Body of pancreas (tissue), 4 donors: ENCODE data around the gene DOCK9. TPM values are rescaled to one million over a fixed set of nuclear protein-coding genes. Genes with fewer than 3 reads are reported as not detected.

Source experiments
- ATAC-seq: fragments of 150-250 bp; one replicate; pipeline ENCODE4 v1.9.1; 2016
- DNase-seq, 4 donors: peaks; one replicate each; pipeline ENCODE4 v3.0.0-alpha.2; 2019
- H3K27ac ChIP-seq, 4 donors: fragments of 200-600 bp; sonication (generic); 1 replicate in 3 of 4; 2 replicates in 1 of 4; pipeline versions ENCODE4 v1.5.1 to v1.6.1; 2016 to 2019; ENCODE audit warnings: mild to moderate bottlenecking in 1 of 4, mixed read lengths in 1 of 4, moderate library complexity in 1 of 4
- H3K27me3 ChIP-seq, 2 donors: fragments of 200-600 bp; sonication (generic); one replicate each; pipeline ENCODE4 v1.6.0; 2016; ENCODE audit warnings: mild to moderate bottlenecking in 1 of 2
- H3K36me3 ChIP-seq, 2 donors: fragments of 200-600 bp; sonication (generic); replicated peaks in 1 of 2; 2 replicates each; pipeline ENCODE4 v1.5.1; 2016; ENCODE audit warnings: low read depth in 2 of 2; ENCODE audit not compliant: insufficient read depth in 1 of 2
- H3K4me1 ChIP-seq: fragments of 200-600 bp; sonication (generic); one replicate; pipeline ENCODE4 v1.6.0; 2016
- H3K4me3 ChIP-seq, 2 donors: fragments of 200-600 bp; sonication (generic); 1 replicate in 1 of 2; 2 replicates in 1 of 2; pipeline ENCODE4 v1.5.1; 2016 to 2019
- H3K9me3 ChIP-seq, 3 donors: fragments of 200-600 bp; sonication (generic); 1 replicate in 2 of 3; 2 replicates in 1 of 3; pipeline ENCODE4 v1.5.1; 2016
- POLR2A ChIP-seq, 3 donors: fragments of 450-650 bp; IDR thresholded peaks; one replicate each; pipeline ENCODE4 v1.6.1; 2016; ENCODE audit warnings: antibody characterized with exemption in 3 of 3, mild to moderate bottlenecking in 2 of 3
- WGBS, 2 donors: methylation state at CpG; one replicate each; pipeline ENCODE4 v1.1.5; 2017; 5-methylcytosine and 5-hydroxymethylcytosine counted together
- intact Hi-C: fragments of 100-400 bp; cut with DNase I; formaldehyde crosslinking; loops from one replicate; pipeline ENCODE4 v1.15.1; 2023
- total RNA-seq, 2 donors: library from RNA; depleted of rRNA; stranded (reverse); fragments of >200 nt; gene quantifications; one replicate each; pipeline ENCODE4 v1.1.0, GENCODE V29; 2016
- TF ChIP-seq, protein P1 (sequence below), 7 experiments: fragments of 450-650 bp in 4 of 7; fragments of 200-600 bp in 3 of 7; sonication (generic) in 3 of 7; IDR thresholded peaks; one replicate each; pipeline ENCODE4 v1.5.1; 2016 to 2019; ENCODE audit warnings: antibody characterized with exemption in 7 of 7

DOCK9 gene
- total RNA-seq, 2 donors from 2014 or later = 35.3 to 73.5 TPM

DNA sequence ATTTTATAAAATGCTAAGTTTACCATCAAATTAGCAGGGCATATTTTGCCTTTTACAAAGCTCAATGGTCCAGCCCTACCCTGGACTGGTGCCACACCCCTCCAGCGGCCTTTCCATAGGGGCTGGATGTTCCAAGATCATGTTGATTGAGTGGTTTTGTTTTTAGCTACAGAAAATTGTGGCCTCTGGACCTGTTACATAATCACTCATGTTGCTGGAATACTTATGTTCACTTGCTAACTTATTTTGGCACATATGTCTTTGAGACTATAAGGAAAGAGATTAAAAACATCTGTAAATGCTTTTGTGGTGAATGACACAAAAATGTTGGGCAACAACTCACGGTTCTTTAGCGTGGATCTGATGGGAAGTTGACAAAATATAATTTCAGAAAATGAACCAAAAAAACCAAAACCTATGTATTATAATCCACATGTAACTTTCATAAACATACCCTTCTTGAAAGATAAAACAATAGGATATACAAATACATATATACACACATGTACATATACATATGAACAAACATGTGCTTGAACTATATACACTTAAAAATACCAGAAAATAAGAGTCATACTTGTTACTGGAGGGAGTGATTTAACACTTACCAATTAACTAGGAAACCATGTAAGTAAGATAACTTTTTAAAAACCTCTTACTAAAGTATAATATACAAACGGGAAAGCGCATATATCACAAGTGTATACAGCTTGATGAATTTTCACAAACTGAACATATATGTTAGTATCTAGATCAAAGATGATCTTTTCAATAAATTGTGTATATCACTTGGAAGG is 178.8 kb downstream of the DOCK9 start:
- TF ChIP-seq POLR2A (IDR thresholded peaks at IDR 0.05) = no peak
- TF ChIP-seq, protein P1, sequence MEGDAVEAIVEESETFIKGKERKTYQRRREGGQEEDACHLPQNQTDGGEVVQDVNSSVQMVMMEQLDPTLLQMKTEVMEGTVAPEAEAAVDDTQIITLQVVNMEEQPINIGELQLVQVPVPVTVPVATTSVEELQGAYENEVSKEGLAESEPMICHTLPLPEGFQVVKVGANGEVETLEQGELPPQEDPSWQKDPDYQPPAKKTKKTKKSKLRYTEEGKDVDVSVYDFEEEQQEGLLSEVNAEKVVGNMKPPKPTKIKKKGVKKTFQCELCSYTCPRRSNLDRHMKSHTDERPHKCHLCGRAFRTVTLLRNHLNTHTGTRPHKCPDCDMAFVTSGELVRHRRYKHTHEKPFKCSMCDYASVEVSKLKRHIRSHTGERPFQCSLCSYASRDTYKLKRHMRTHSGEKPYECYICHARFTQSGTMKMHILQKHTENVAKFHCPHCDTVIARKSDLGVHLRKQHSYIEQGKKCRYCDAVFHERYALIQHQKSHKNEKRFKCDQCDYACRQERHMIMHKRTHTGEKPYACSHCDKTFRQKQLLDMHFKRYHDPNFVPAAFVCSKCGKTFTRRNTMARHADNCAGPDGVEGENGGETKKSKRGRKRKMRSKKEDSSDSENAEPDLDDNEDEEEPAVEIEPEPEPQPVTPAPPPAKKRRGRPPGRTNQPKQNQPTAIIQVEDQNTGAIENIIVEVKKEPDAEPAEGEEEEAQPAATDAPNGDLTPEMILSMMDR (IDR thresholded peaks at IDR 0.05) = no peak
- no peak overlapping the region for H3K4me3 ChIP-seq
- no peaks in the 10 kb centered on the region for H3K9me3 ChIP-seq
- H3K4me1 ChIP-seq = peaks cover 13% of the 10 kb centered on the region
- no peaks in the 10 kb centered on the region for H3K27me3 ChIP-seq
- 84 to 89% methylated on average over 5 of the region's 5 CpGs for WGBS, 2 donors
- peaks cover 0 to 4% of the 10 kb centered on the region in 2 donors for H3K36me3 ChIP-seq
- H3K27ac ChIP-seq = no peak overlapping the region
- intact Hi-C loops = no loop called here
- DNase-seq (no peak), ATAC-seq (no peak)

GRCh38 chr13:98797456-98797855 is 180.4 kb downstream of the DOCK9 start:
- H3K27ac ChIP-seq = no peak overlapping the region
- H3K36me3 ChIP-seq = peaks cover 0 to 4% of the 10 kb centered on the region in 2 donors
- H3K27me3 ChIP-seq = no peaks in the 10 kb centered on the region
- intact Hi-C loops = no loop called here
- DNase-seq (no peak), ATAC-seq (no peak)
- H3K9me3 ChIP-seq = no peaks in the 10 kb centered on the region
- H3K4me1 ChIP-seq = peaks cover 9% of the 10 kb centered on the region
- TF ChIP-seq POLR2A (IDR thresholded peaks at IDR 0.05) = no peak
- TF ChIP-seq, protein P1 (IDR thresholded peaks at IDR 0.05) = no peak
- H3K4me3 ChIP-seq = no peak overlapping the region
- 86 to 89% methylated on average over 6 of the region's 6 CpGs for WGBS, 2 donors

DNA sequence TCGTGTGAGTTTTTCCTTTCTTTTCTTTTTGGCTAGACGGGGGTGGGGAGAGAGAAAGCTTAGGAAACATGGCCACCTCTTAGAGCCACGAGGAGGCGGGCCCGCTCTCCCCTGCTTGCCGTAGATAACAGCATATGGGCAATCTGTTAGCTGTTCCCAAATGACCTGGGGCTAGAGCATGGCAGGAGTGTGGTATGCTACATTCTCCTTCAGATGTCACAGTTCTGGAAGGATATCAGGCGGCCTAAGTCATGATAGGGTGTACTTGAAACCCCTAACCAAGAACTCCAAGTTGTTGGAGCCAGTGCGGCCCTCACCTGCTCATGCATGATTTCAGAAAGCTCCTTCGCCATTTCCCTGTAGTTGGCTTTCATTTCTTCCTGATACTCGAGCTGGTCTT is 181.1 kb downstream of the DOCK9 start:
- 86 to 87% methylated on average over 10 of the region's 10 CpGs for WGBS, 2 donors
- Histone ChIP-seq H3K27ac (no peak overlapping the region), H3K4me3 (no peak overlapping the region), H3K27me3 (no peaks in the 10 kb centered on the region), H3K4me1 (peaks cover 2% of the 10 kb centered on the region), H3K9me3 (no peaks in the 10 kb centered on the region), H3K36me3 (peaks cover 0 to 4% of the 10 kb centered on the region in 2 donors)
- no peak for TF ChIP-seq POLR2A (IDR thresholded peaks at IDR 0.05)
- TF ChIP-seq, protein P1 (IDR thresholded peaks at IDR 0.05) = no peak
- no peak for DNase-seq
- no peak for ATAC-seq
- intact Hi-C loops = no loop called here

- Histone ChIP-seq H3K36me3 (peaks cover 0 to 4% of the 10 kb centered on the region in 2 donors), H3K27me3 (no peaks in the 10 kb centered on the region), H3K4me3 (no peak overlapping the region), H3K9me3 (no peaks in the 10 kb centered on the region), H3K4me1 (no peaks in the 10 kb centered on the region), H3K27ac (no peak overlapping the region)
- intact Hi-C loops = no loop called here
- no peak for ATAC-seq
- no peak for DNase-seq
- TF ChIP-seq, protein P1 (IDR thresholded peaks at IDR 0.05) = no peak
- TF ChIP-seq POLR2A (IDR thresholded peaks at IDR 0.05) = no peak
- whole genome bisulfite sequencing, 2 donors = 75 to 87% methylated on average over 5 of the region's 5 CpGs
Observed at GRCh38 chr13:98796191-98796590, 181.7 kb downstream of the DOCK9 start.

- Histone ChIP-seq H3K27ac (no peak overlapping the region), H3K9me3 (no peaks in the 10 kb centered on the region), H3K4me3 (no peak overlapping the region), H3K36me3 (peaks cover 0 to 4% of the 10 kb centered on the region in 2 donors), H3K27me3 (no peaks in the 10 kb centered on the region), H3K4me1 (no peaks in the 10 kb centered on the region)
- 87 to 88% methylated on average over 5 to 6 of the region's 6 CpGs for WGBS, 2 donors
- no peak for TF ChIP-seq POLR2A (IDR thresholded peaks at IDR 0.05)
- intact Hi-C loops = no loop called here
- DNase-seq (no peak), ATAC-seq (no peak)
Observed at GRCh38 chr13:98795220-98795619, 182.6 kb downstream of the DOCK9 start.
